Uterus (tissue), 4 donors: Measurements from ENCODE around the gene TRIM42. TPM values are rescaled to one million over a fixed set of nuclear protein-coding genes. Genes with fewer than 3 reads are reported as not detected.

Experiments used
- DNase-seq, 2 donors: peaks; one replicate each; pipeline ENCODE4 v3.0.0-alpha.2; 2019 to 2020
- H3K27ac ChIP-seq, 2 donors: fragments of 200-600 bp; sonication (generic); 1 replicate in 1 of 2; 2 replicates in 1 of 2; pipeline ENCODE4 v1.5.1; 2016 to 2018
- H3K27me3 ChIP-seq, 2 donors: fragments of 200-600 bp; sonication (generic); one replicate each; pipeline ENCODE4 v1.5.1; 2018 to 2019; ENCODE audit warnings: control low read depth in 1 of 2
- H3K36me3 ChIP-seq, 2 donors: fragments of 200-600 bp; sonication (generic); one replicate each; pipeline ENCODE4 v1.5.1; 2019; ENCODE audit warnings: control low read depth in 1 of 2
- H3K4me1 ChIP-seq, 2 donors: fragments of 200-600 bp; sonication (generic); one replicate each; pipeline ENCODE4 v1.5.1; 2018 to 2019; ENCODE audit warnings: control low read depth in 1 of 2
- H3K4me3 ChIP-seq, 2 donors: fragments of 200-600 bp; sonication (generic); 1 replicate in 1 of 2; 2 replicates in 1 of 2; pipeline ENCODE4 v1.5.1; 2018 to 2019; ENCODE audit warnings: mild to moderate bottlenecking in 1 of 2
- H3K9me3 ChIP-seq, 2 donors: fragments of 200-600 bp; sonication (generic); one replicate each; pipeline ENCODE4 v1.5.1; 2019; ENCODE audit warnings: control low read depth in 1 of 2
- CTCF ChIP-seq, 4 experiments: fragments of 200-600 bp in 2 of 4; fragments of 450-650 bp in 2 of 4; sonication (generic) in 2 of 4; IDR thresholded peaks; one replicate each; pipeline ENCODE4 v1.5.1; 2016 to 2019; ENCODE audit warnings: antibody characterized with exemption in 4 of 4, mild to moderate bottlenecking in 2 of 4, moderate library complexity in 1 of 4
- POLR2A ChIP-seq, 2 donors: fragments of 450-650 bp; IDR thresholded peaks; one replicate each; pipeline ENCODE4 v1.6.1; 2016; ENCODE audit warnings: antibody characterized with exemption in 2 of 2, mild to moderate bottlenecking in 1 of 2, moderate library complexity in 1 of 2
- intact Hi-C: fragments of 100-400 bp; cut with DNase I; formaldehyde crosslinking; loops from one replicate; pipeline ENCODE4 v1.15.1; 2023; ENCODE audit warnings: low total_unique reads
- total RNA-seq, 4 donors: library from RNA; depleted of rRNA in 3 of 4; stranded (reverse); fragments of >200 nt in 3 of 4; gene quantifications; one replicate each; pipeline versions ENCODE4 v1.1.0 to v1.2.4, GENCODE V29; 2014 to 2023
- donor health status: DM: yes; HTN: yes; CAD: no.

The TRIM42 gene
- total RNA-seq, 4 donors from 2014 or later, result not detected

GRCh38 chr3:140712301-140712700 lies 34.4 kb downstream of the TRIM42 start:
- Histone ChIP-seq H3K4me1 (no peaks in the 10 kb centered on the region), H3K27ac (no peak overlapping the region)

GRCh38 chr3:140715035-140715434 lies 37.2 kb downstream of the TRIM42 start:
- Histone ChIP-seq H3K4me3 (no peak overlapping the region), H3K4me1 (peaks cover 2 to 5% of the 10 kb centered on the region in 2 donors), H3K27ac (no peak overlapping the region), H3K9me3 (no peaks in the 10 kb centered on the region), H3K36me3 (no peaks in the 10 kb centered on the region), H3K27me3 (no peaks in the 10 kb centered on the region)
- TF ChIP-seq POLR2A (IDR thresholded peaks at IDR 0.05) (no peak), CTCF (IDR thresholded peaks at IDR 0.05) (no peak)
- intact Hi-C loops, result no loop called here
- no peak for DNase-seq

More at GRCh38 chr3:140712301-140712700, 34.4 kb downstream of the TRIM42 start:
- Histone ChIP-seq H3K27me3 (no peaks in the 10 kb centered on the region), H3K9me3 (no peaks in the 10 kb centered on the region), H3K4me3 (no peak overlapping the region), H3K36me3 (no peaks in the 10 kb centered on the region)
- no peak for TF ChIP-seq CTCF (IDR thresholded peaks at IDR 0.05)
- TF ChIP-seq POLR2A (IDR thresholded peaks at IDR 0.05), result no peak
- DNase-seq, result no peak
- intact Hi-C loops, result no loop called here

- Histone ChIP-seq H3K27me3 (no peaks in the 10 kb centered on the region), H3K4me3 (no peak overlapping the region), H3K9me3 (no peaks in the 10 kb centered on the region), H3K27ac (peak overlapping the region; percentile 11 to 17), H3K36me3 (no peaks in the 10 kb centered on the region), H3K4me1 (peaks cover 2 to 6% of the 10 kb centered on the region in 2 donors)
- no peak for TF ChIP-seq CTCF (IDR thresholded peaks at IDR 0.05)
- TF ChIP-seq POLR2A (IDR thresholded peaks at IDR 0.05), result no peak
- intact Hi-C loops, result no loop called here
- no peak for DNase-seq
These were observed 40.1 kb downstream of the TRIM42 start for GRCh38 chr3:140717921-140718320.

GRCh38 chr3:140719841-140720614 lies 42.2 kb downstream of the TRIM42 start:
- intact Hi-C loops, result no loop called here
- Histone ChIP-seq H3K27ac (peak overlapping the region; percentile 51 to 81), H3K9me3 (no peaks in the 10 kb centered on the region), H3K27me3 (no peaks in the 10 kb centered on the region), H3K4me3 (no peak overlapping the region), H3K36me3 (no peaks in the 10 kb centered on the region), H3K4me1 (peaks cover 2 to 6% of the 10 kb centered on the region in 2 donors)
- no peak for TF ChIP-seq POLR2A (IDR thresholded peaks at IDR 0.05)
- TF ChIP-seq CTCF (IDR thresholded peaks at IDR 0.05), result no peak
- peak in 1 of 2 donors; percentile 40 for DNase-seq

- H3K4me3 ChIP-seq, result no peak overlapping the region
- no peaks in the 10 kb centered on the region for H3K27me3 ChIP-seq
- intact Hi-C loops, result no loop called here
- H3K27ac ChIP-seq, result no peak overlapping the region
- H3K36me3 ChIP-seq, result no peaks in the 10 kb centered on the region
- TF ChIP-seq CTCF (IDR thresholded peaks at IDR 0.05), result no peak
- TF ChIP-seq POLR2A (IDR thresholded peaks at IDR 0.05), result no peak
- no peak for DNase-seq
- no peaks in the 10 kb centered on the region for H3K9me3 ChIP-seq
- peaks cover 2 to 6% of the 10 kb centered on the region in 2 donors for H3K4me1 ChIP-seq
These were observed 45.7 kb downstream of the TRIM42 start for GRCh38 chr3:140723576-140723975.
